GM18858 (cell line): ENCODE data around the gene CACNA2D4.

ENCODE experiments used
- ATAC-seq: cut with Tn5 transposase; IDR thresholded peaks from one replicate; pipeline ENCODE4 v1.9.1; 2021; ENCODE audit not compliant: unreplicated experiment

Gene CACNA2D4

GRCh38 chr12:1935242-1935641, 16.8 kb upstream of the CACNA2D4 start:
- no peak for ATAC-seq

- no peak for ATAC-seq
Observed at GRCh38 chr12:1934831-1935230, 16.4 kb upstream of the CACNA2D4 start.

- ATAC-seq = no peak
Observed at GRCh38 chr12:1934068-1934467, 15.6 kb upstream of the CACNA2D4 start.

- no peak for ATAC-seq
Observed at GRCh38 chr12:1933342-1934051, 15.0 kb upstream of the CACNA2D4 start.

- ATAC-seq = no peak
Observed at GRCh38 chr12:1932264-1932777, 13.9 kb upstream of the CACNA2D4 start.

- no peak for ATAC-seq
Observed at GRCh38 chr12:1931642-1932041, 13.2 kb upstream of the CACNA2D4 start.

- no peak for ATAC-seq
Observed at GRCh38 chr12:1930803-1931597, 12.5 kb upstream of the CACNA2D4 start.

- ATAC-seq = no peak
Observed at GRCh38 chr12:1929985-1930802, 11.7 kb upstream of the CACNA2D4 start.

GRCh38 chr12:1929241-1929984, 11.0 kb upstream of the CACNA2D4 start:
- no peak for ATAC-seq

- ATAC-seq = no peak
Observed at GRCh38 chr12:1928439-1929121, 10.1 kb upstream of the CACNA2D4 start.

GRCh38 chr12:1927751-1928351, 9.4 kb upstream of the CACNA2D4 start:
- ATAC-seq = no peak

- ATAC-seq = no peak
Observed at GRCh38 chr12:1927051-1927680, 8.7 kb upstream of the CACNA2D4 start.

GRCh38 chr12:1926251-1926657, 7.8 kb upstream of the CACNA2D4 start:
- no peak for ATAC-seq

GRCh38 chr12:1925684-1926006, 7.2 kb upstream of the CACNA2D4 start:
- no peak for ATAC-seq

- ATAC-seq = no peak
Observed at GRCh38 chr12:1924996-1925683, 6.7 kb upstream of the CACNA2D4 start.

GRCh38 chr12:1922985-1923384, 4.5 kb upstream of the CACNA2D4 start:
- ATAC-seq = no peak

GRCh38 chr12:1922075-1922709, 3.7 kb upstream of the CACNA2D4 start:
- no peak for ATAC-seq

GRCh38 chr12:1920971-1921370, 2.5 kb upstream of the CACNA2D4 start:
- no peak for ATAC-seq
